Body of pancreas (tissue), 4 donors: ENCODE data around the gene NTMT2.

ENCODE experiments used
- POLR2A ChIP-seq, 3 donors: fragments of 450-650 bp; IDR thresholded peaks; one replicate each; pipeline ENCODE4 v1.6.1; 2016; ENCODE audit warnings: antibody characterized with exemption in 3 of 3, mild to moderate bottlenecking in 2 of 3
- TF ChIP-seq, protein P1 (sequence below), 7 experiments: fragments of 450-650 bp in 4 of 7; fragments of 200-600 bp in 3 of 7; sonication (generic) in 3 of 7; IDR thresholded peaks; one replicate each; pipeline ENCODE4 v1.5.1; 2016 to 2019; ENCODE audit warnings: antibody characterized with exemption in 7 of 7

DNA sequence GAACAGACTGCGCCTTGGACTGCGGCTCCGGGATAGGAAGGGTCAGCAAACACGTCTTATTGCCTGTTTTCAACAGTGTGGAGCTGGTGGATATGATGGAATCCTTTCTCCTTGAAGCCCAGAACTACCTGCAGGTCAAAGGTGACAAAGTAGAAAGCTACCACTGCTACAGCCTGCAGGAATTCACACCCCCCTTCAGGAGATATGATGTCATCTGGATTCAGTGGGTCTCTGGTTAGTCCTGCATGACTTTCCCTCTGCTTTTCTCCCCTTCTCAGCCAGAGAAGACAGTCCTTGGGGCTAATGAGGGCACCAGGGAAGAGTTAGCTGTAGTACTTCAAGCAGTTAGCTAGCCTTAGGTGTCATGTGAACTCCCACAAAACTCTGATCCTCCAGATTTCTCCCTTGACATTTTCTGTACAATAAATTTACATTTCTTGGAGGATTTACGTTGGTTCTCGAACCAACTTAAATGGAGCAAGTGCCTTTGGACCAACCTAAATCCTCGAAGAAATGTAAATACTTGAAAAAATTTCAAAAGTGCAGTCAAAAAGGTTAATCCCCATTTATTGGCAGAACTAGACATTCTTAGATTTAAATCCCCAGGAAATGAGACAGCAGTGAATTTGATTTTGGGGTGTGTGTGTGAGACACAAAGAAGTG lies 20.9 kb downstream of the NTMT2 start:
- TF ChIP-seq, protein P1, sequence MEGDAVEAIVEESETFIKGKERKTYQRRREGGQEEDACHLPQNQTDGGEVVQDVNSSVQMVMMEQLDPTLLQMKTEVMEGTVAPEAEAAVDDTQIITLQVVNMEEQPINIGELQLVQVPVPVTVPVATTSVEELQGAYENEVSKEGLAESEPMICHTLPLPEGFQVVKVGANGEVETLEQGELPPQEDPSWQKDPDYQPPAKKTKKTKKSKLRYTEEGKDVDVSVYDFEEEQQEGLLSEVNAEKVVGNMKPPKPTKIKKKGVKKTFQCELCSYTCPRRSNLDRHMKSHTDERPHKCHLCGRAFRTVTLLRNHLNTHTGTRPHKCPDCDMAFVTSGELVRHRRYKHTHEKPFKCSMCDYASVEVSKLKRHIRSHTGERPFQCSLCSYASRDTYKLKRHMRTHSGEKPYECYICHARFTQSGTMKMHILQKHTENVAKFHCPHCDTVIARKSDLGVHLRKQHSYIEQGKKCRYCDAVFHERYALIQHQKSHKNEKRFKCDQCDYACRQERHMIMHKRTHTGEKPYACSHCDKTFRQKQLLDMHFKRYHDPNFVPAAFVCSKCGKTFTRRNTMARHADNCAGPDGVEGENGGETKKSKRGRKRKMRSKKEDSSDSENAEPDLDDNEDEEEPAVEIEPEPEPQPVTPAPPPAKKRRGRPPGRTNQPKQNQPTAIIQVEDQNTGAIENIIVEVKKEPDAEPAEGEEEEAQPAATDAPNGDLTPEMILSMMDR (IDR thresholded peaks at IDR 0.05) = no peak
- no peak for TF ChIP-seq POLR2A (IDR thresholded peaks at IDR 0.05)
